ENCODE measurements around the gene PLXNA2. TPM values are rescaled to one million over a fixed set of nuclear protein-coding genes. Genes with fewer than 3 reads are reported as not detected.
A peak's percentile ranks its signal among the peaks of the same experiment; 100 is the strongest.

PLXNA2 gene
- total RNA-seq, 1 donor from 2014 or later: 1.7 TPM

DNA sequence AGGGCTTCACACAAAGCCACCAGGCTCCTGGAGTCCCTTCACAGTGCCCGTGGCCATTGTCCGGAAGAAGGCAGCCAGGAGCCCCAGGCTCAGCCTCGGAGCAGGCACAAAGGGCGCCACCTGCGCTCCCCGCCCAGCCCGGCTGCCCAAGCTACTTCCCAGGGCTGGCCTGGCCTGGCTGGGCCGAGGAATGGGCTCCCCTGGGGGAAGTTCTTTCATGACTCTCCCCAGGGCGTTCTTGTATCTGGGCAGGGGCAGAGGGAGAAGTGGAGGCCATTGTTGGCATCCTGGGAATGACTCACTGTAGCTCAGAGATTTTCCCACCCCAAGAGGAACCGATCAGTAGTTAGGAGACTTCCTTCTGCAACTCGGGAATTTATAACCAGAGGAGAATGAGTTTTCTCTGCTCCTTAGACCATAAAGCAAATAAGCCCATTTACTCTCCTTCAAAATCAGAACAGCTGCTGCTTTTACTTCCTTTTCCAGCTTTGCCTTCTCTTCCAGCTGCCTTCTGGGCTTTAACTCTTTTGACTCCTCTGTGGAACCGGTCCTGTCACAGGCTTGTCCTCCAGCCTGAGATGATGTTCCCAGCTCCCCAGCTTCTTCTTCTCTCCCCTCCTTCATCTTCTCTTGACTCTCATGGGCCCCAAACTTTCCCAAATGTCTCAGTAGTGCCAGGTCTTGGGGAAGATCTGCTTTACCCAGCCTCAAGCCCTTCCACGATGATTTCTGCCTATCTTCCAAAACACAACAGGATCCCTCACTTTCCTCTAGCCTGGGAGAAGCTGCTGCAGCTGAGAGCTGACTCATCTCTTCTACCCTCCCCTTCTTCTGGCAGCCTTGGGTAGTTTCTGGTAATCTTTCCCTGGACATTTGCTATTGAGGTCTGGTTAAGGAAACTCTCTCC is 214.6 kb downstream of the PLXNA2 start:
- no peaks in the 10 kb centered on the region for H3K27me3 ChIP-seq
- Mint-ChIP-seq H3K36me3 (peaks cover 32% of the 10 kb centered on the region), H3K27ac (peak overlapping the region; percentile 1), H3K27me3 (ENCODE audit: insufficient read depth, low read depth) (peaks cover 4% of the 10 kb centered on the region), H3K4me1 (peaks cover 11% of the 10 kb centered on the region), H3K4me3 (no peak overlapping the region), H3K9me3 (no peaks in the 10 kb centered on the region)
- H3K36me3 ChIP-seq: no peaks in the 10 kb centered on the region
- H3K4me3 ChIP-seq: no peak overlapping the region
- no peak overlapping the region for H3K9ac ChIP-seq
- H4K20me1 ChIP-seq (ENCODE audit: low read depth): no peaks in the 10 kb centered on the region
- H2AFZ ChIP-seq (replicated peaks): no peak overlapping the region
- H3F3A ChIP-seq (ENCODE audit: low read depth): no peaks in the 10 kb centered on the region
- H3K4me1 ChIP-seq: peaks cover 15% of the 10 kb centered on the region
- H3K9me3 ChIP-seq (ENCODE audit: low read depth): no peaks in the 10 kb centered on the region
- H3K4me2 ChIP-seq: no peak overlapping the region
- no peak for DNase-seq (ENCODE audit: low spot score)
- TF ChIP-seq, protein P1, sequence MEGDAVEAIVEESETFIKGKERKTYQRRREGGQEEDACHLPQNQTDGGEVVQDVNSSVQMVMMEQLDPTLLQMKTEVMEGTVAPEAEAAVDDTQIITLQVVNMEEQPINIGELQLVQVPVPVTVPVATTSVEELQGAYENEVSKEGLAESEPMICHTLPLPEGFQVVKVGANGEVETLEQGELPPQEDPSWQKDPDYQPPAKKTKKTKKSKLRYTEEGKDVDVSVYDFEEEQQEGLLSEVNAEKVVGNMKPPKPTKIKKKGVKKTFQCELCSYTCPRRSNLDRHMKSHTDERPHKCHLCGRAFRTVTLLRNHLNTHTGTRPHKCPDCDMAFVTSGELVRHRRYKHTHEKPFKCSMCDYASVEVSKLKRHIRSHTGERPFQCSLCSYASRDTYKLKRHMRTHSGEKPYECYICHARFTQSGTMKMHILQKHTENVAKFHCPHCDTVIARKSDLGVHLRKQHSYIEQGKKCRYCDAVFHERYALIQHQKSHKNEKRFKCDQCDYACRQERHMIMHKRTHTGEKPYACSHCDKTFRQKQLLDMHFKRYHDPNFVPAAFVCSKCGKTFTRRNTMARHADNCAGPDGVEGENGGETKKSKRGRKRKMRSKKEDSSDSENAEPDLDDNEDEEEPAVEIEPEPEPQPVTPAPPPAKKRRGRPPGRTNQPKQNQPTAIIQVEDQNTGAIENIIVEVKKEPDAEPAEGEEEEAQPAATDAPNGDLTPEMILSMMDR (IDR thresholded peaks at IDR 0.05): no peak
- TF ChIP-seq EZH2phosphoT487 (IDR thresholded peaks at IDR 0.05) (no peak), EZH2 (IDR thresholded peaks at IDR 0.05) (no peak)
- no peaks in the 10 kb centered on the region for H3K79me2 ChIP-seq (ENCODE audit: low read depth)
- no peak overlapping the region for H3K27ac ChIP-seq

DNA sequence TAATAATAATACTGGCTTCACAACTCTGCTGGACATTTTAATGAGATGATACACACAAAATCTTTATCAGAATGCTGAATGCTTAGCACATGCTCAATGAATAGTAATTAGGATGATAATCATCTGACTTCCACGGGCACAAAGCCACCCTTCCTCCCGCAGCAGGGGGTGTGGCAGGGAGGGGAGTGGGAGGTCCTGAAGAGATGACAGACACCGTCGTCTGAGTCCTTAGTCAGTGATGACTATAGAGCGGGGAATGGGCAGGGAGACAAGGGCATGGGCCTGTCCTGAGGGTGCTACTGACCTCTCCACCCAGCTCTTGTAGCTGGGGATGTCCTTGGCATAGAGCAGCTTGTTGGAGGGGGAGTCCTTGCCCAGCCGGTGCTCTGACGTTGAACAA is 215.7 kb downstream of the PLXNA2 start:
- Histone ChIP-seq H3K4me3 (no peak overlapping the region), H3K27me3 (no peaks in the 10 kb centered on the region), H3F3A (ENCODE audit: low read depth) (no peaks in the 10 kb centered on the region), H3K36me3 (no peaks in the 10 kb centered on the region), H3K79me2 (ENCODE audit: low read depth) (no peaks in the 10 kb centered on the region), H2AFZ (replicated peaks) (no peak overlapping the region), H3K27ac (no peak overlapping the region), H4K20me1 (ENCODE audit: low read depth) (no peaks in the 10 kb centered on the region), H3K4me1 (peaks cover 15% of the 10 kb centered on the region), H3K9me3 (ENCODE audit: low read depth) (no peaks in the 10 kb centered on the region), H3K9ac (no peak overlapping the region), H3K4me2 (no peak overlapping the region)
- peak overlapping the region; percentile 10 for H3K27ac Mint-ChIP-seq
- DNase-seq (ENCODE audit: low spot score): no peak
- peaks cover 15% of the 10 kb centered on the region for H3K4me1 Mint-ChIP-seq
- peaks cover 32% of the 10 kb centered on the region for H3K36me3 Mint-ChIP-seq
- TF ChIP-seq EZH2 (IDR thresholded peaks at IDR 0.05) (no peak), EZH2phosphoT487 (IDR thresholded peaks at IDR 0.05) (no peak)
- TF ChIP-seq, protein P1 (IDR thresholded peaks at IDR 0.05): no peak
- H3K9me3 Mint-ChIP-seq: no peaks in the 10 kb centered on the region
- no peak overlapping the region for H3K4me3 Mint-ChIP-seq
- H3K27me3 Mint-ChIP-seq (ENCODE audit: insufficient read depth, low read depth): peaks cover 4% of the 10 kb centered on the region

DNA sequence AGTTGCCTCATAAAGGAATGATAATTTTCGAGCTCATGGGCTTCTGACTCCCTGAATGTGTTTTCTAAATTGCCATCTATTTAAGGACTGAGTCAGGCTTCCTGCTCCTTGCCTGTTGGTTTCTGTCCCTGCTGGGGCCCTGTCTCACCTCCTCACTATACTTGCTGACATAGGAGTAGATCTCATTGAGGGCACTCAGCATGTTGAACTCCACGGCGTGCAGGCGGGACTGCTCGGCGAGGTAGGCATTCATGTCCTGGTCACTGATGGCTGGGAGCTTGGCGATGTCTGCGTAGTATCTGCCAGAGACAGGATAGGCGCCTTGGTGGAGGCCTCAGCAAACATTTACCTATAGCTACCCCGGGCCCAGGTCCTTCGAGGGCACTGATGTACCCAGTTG is 216.3 kb downstream of the PLXNA2 start:
- Histone ChIP-seq H3K27ac (no peak overlapping the region), H3K9ac (no peak overlapping the region), H3K79me2 (ENCODE audit: low read depth) (no peaks in the 10 kb centered on the region), H3K4me1 (peaks cover 22% of the 10 kb centered on the region), H3K36me3 (no peaks in the 10 kb centered on the region), H3K9me3 (ENCODE audit: low read depth) (no peaks in the 10 kb centered on the region), H3K27me3 (no peaks in the 10 kb centered on the region), H3K4me2 (no peak overlapping the region), H3F3A (ENCODE audit: low read depth) (peaks cover 6% of the 10 kb centered on the region), H4K20me1 (ENCODE audit: low read depth) (no peaks in the 10 kb centered on the region), H2AFZ (replicated peaks) (no peak overlapping the region), H3K4me3 (no peak overlapping the region)
- DNase-seq (ENCODE audit: low spot score): no peak
- Mint-ChIP-seq H3K36me3 (peaks cover 30% of the 10 kb centered on the region), H3K9me3 (no peaks in the 10 kb centered on the region), H3K27ac (no peak overlapping the region), H3K27me3 (ENCODE audit: insufficient read depth, low read depth) (peaks cover 4% of the 10 kb centered on the region), H3K4me3 (no peak overlapping the region), H3K4me1 (peaks cover 22% of the 10 kb centered on the region)
- TF ChIP-seq, protein P1 (IDR thresholded peaks at IDR 0.05): no peak
- TF ChIP-seq EZH2 (IDR thresholded peaks at IDR 0.05): no peak
- TF ChIP-seq EZH2phosphoT487 (IDR thresholded peaks at IDR 0.05): no peak
